ENCODE results near the gene TEDC2. TPM values are rescaled to one million over a fixed set of nuclear protein-coding genes. Genes with fewer than 3 reads are reported as not detected.

TEDC2 gene
- total RNA-seq, 4 donors from 2014 or later = 0.44 to 1.7 (median 0.51) TPM; not detected in 1

GRCh38 chr16:2462031-2462866 lies 2.3 kb downstream of the TEDC2 start:
- TF ChIP-seq CTCF (IDR thresholded peaks at IDR 0.05; ENCODE audit: low read depth) = no peak

GRCh38 chr16:2464333-2464732 lies 4.4 kb downstream of the TEDC2 start:
- TF ChIP-seq CTCF (IDR thresholded peaks at IDR 0.05; ENCODE audit: low read depth) = no peak

GRCh38 chr16:2465653-2466415 lies 5.9 kb downstream of the TEDC2 start:
- no peak for TF ChIP-seq CTCF (IDR thresholded peaks at IDR 0.05; ENCODE audit: low read depth)

GRCh38 chr16:2466667-2467527 lies 7.0 kb downstream of the TEDC2 start:
- no peak for TF ChIP-seq CTCF (IDR thresholded peaks at IDR 0.05; ENCODE audit: low read depth)

- TF ChIP-seq CTCF (IDR thresholded peaks at IDR 0.05; ENCODE audit: low read depth) = no peak
Measured at GRCh38 chr16:2467528-2468232, 7.8 kb downstream of the TEDC2 start.

GRCh38 chr16:2468233-2468724 lies 8.4 kb downstream of the TEDC2 start:
- no peak for TF ChIP-seq CTCF (IDR thresholded peaks at IDR 0.05; ENCODE audit: low read depth)
